Endometrial microvascular endothelial cells (primary cell): ENCODE data around the gene HOXA4. TPM values are rescaled to one million over a fixed set of nuclear protein-coding genes. Genes with fewer than 3 reads are reported as not detected.

Experiments used
- in situ Hi-C: cut with HindIII; loops from 2 replicates; pipeline ENCODE4 v1.10.0; 2017; ENCODE audit warnings: low sequenced_read_pairs, low pct_unique_long_range_greater_than_20kb; ENCODE audit errors: inconsistent ontology term
- total RNA-seq: library from RNA; depleted of rRNA; stranded (reverse); fragments of >200 nt; gene quantifications from one replicate; pipeline ENCODE4 v1.2.3, GENCODE V29; 2015; ENCODE audit errors: inconsistent ontology term

Gene HOXA4
- total RNA-seq, 1 donor from 2014 or later: 0.93 TPM

DNA sequence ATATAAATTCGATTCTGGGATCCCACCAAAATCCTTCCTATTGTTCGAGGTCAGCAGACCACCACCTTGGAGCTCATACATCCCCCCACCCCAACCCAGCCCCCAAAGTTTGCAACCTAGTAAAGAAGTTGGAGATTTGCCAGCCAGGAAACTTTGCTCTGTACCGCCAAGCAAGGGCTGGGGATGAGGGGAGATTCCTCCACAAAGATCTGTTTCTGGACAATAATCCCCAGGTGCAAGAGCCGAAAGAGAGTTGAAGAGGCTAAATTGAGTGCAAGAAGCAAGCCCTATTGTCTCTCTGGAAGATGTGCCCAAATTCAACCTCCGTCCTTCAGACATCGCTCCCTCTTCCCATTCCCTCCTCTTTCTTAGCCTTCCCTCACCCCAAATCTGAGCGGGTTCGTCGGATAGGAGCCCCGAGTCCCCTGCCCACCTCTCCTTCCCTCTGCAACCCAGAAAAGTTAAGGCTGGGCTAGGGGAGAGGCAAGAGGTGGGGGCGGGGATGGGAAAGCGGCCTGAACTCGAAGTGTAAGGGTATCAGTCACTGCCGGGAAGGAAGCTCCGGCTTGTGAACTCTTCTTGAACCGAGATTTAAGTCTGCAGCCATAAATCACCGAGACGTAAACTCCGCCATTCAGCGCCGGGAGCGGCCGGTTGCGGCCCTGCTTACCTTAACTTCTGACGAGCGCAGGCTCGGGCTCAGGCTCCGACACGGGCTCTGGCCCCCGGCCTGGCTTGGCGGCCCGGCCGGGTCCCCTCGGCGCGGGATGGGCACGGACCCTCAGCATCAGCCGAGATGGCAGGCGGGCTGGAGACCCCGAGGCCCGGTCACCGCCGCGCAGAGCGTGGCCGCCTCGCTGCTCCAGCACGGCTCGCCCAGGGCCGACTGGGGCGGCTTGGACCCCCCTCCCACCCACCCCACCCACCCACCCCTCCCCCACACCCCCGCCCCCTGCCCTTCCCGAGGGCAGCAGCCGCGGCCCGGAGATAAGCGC, 17.3 kb downstream of the HOXA4 start:
- in situ Hi-C loops: no loop called here

DNA sequence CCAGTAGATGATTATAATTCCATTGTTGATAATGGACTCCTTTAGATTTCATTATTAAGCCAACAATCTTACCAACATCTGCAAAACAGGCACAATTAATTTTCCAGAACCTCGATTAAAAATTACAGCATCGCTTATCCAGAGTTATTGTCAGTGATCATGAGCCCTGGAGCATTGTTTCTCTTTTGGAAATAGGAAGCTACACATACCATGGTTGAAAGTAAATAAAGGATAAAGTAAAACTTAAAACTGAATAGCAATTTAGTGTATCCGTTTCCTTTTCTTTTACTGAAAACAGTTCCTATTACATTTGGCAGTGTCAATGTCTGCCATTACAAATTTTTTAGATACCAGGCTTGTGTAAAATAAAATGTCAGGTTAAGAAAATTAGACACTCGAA, 18.2 kb downstream of the HOXA4 start:
- in situ Hi-C loops: no loop called here

DNA sequence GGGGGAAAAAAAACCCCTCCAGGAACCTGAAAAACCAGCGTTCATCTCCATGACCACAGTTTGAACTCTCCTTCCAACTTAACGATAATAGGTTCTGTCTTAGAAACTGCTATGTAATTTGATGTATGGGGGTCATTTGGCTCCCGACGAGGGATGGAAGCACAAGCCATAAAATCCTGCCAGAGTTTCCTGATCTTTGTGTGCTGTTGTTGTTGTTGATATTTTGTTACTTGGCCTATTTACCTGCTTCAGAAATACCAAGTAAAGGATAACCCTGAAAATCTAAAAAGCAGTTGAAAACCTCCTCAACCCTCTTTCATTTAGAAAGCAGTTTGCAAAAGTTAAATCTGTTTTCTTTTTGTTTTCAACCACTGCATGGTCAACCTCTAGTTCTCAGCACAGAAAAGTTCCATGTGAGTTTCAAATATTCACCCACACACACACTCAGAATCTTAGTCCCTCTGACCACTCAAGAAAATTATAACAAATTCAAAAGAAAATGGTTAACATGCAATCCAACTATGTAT, 18.7 kb downstream of the HOXA4 start:
- in situ Hi-C loops: no loop called here

DNA sequence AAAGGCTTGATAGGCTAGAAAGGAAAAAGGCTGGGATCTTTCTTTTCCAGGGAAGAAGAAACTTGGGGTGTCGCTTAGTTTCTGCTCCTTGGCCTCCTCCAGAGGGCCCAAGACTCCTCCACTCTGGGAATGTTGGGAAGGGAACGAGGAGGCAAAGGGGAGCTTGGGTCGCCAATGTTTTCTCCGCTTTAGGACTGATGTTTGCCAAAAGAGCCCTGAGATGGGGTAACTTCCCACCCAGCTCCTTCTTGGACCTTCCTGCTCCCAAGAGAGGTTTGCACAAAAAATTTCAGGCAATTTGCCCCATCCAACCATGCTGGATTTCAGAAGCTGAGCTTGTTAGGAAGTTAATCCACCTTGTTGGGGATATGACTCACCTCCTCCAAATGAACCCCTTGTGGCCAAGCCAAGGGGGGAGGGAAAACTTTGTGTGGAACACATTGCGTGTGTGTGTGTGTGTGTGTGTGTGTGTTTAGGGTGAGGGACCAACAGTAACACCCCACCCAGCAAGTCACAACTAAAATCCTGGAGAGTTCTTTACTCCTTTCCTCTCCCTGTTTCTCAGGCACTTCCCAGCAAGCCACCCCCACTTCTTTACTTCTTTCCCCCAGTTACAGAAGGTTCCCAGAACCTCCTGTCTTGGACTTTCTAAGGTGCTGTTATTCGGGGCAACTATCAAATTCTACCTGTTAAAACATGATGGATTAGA, 19.4 kb downstream of the HOXA4 start:
- in situ Hi-C loops: no loop called here

DNA sequence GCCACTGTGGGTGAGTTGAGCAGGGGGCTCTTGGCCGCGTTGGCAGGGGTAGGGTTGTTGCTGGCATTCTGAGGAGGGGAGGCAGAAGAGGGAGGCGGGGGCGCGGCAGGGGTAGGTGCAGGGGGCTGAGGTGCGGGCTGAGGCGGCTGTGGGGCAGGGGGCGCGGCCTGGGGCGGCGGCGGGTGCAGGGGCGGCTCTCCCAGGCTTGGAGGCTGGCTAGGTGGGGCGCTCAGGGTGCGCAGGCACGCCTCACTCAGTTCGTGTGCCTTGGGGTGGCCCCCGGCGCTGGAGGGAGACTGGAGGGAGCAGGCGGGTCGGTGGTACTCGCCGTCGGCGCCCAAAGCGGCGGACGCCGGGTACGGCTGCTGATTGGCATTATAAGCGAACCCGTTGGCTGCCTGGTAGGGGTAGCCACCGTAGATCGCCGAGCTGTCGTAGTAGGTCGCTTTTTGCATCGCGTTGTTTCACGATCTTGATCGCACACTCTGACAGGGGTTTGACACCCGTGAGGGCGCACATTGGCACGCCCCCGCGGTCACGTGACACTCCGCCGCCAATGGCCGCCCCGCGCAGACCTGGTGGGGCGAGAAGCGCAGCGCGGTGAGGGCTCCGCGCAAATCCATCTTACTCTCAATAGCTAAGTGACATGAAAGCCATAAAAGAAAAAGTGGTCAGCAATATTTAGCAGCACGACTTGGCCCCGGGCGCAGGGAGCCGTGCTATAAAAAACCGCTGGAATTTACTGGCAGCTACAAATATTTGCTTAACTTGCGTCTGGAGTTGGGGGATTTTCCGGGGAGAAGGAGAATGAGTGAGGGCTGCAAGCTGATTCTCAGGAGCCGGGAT, 20.1 kb downstream of the HOXA4 start:
- in situ Hi-C loops: no loop called here

DNA sequence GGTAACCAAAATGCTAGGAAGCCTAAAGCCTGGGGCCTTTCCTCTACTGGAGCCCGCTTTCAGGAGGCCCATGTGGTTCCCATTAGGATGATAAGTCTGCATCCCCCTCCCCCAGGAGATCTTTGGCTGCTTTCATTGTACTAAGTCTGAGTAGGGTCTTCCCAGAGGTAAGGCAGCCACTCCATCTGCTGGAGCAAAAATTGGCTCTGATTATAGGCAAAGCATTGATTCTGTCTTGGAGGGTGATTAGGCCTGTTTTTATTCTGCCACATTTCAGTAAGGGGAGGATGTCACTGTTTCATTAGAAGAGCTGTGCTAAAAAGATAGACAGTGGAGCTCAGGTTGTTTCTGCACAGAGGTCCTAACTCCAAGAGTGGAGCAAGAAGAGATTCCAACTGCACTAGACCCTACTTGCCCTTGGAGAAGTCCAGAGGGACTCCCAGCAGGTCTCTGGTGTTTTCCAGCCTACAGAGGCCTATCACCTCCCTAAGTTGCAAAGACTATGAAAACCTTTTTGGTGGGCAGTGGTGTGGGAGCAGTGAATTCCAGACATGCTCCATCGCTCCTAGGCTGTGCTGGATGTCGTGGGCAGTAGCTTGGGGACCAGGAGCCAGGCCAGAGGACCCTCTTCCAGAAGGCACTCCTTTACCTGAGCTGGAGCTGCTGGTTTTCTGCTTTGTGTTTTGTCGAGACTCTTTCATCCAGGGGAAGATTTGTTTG, 20.9 kb downstream of the HOXA4 start:
- in situ Hi-C loops: no loop called here

DNA sequence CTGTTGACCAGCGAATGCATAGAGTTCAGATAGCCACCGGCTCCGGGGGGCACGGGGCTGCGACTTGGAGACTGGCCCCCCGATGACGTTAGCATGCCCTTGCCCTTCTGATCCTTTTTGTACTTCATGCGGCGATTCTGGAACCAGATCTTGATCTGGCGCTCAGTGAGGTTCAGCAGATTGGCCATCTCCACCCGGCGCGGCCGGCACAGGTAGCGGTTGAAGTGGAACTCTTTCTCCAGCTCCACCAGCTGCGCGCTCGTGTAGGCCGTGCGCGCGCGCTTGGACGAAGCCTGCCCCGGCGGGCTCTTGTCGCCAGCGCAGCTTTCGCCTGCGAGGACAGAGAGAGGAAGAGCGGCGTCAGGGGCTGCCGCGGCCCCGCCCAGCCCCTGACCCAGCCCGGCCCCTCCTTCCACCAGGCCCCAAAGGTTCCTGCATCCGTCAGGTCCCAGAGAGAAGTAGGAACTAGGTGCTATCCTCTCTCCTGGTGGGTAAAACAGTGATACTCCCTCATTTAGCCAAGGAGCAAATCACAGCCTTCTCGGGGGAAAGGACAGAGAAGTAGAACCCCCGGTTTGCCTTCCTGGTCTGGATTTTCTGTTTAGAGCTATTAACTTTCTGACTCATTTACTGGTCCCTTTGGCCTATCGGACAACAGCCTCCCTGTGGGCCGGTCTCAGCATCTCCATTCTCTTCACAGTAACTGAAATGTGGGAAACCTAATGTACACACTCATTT, 22.0 kb downstream of the HOXA4 start:
- in situ Hi-C loops: no loop called here

DNA sequence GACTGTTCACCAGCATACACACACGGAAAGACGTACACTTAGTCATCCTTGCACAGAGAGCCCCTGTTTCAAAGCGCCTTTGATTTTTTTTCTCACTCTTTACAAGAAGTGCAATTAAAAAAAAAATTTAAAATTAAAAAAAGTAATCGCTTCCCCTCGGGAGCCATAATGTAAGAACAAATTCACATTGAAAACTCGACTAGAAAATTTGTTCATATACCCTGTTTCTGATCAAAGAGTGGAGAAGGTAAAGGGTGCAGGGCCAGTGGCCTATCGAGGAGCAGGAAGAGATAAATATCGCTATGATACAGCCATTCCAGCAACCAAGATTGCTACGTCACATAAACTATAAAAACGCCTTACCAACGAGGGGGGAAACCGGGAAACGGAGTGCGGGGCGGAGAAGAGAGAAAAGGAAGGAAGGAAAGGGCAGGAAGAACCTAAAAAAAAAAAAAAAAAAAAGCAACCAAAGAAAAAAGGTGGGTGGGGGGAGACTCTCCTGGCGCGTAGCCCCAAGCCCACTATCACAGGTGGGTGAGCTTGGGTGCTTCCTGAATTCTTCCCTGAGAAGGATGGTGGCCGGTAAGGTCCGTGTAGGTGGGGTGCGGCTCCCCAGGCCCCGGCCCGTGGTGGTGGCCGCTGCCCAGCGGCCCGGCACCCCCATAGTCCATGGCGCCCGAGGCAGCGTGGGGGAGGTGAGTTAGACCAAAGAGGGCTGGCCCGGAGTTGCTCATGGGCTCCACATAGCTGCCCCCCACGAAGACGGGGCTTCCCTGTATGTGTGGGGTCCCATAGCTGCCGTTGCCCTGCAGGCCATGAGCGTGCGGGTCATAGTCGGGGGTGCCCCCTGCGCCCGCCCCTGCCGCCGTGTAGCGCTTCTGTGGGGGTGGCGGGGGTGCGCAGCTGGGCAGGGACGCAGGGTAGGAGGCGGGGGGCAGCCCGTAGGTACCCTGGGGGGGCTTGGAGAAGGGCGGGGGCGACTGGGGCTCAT, 22.9 kb downstream of the HOXA4 start:
- in situ Hi-C loops: no loop called here

DNA sequence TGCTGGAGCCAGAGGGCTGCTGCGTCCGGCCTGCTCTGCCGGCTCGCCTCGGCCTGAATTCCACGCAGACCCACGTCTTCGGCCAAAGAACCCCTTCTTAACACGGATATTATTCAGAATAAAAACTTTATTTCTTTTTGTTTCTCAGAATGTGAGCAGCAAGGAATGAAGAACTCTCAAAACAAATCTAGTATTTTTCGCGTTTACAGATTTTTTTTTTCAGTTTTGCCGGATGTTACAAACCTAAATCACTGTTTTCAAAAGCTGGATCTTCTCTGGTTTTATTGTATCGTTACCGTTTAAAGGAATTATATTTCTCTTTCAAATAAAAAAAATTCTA, 23.7 kb downstream of the HOXA4 start:
- in situ Hi-C loops: no loop called here

DNA sequence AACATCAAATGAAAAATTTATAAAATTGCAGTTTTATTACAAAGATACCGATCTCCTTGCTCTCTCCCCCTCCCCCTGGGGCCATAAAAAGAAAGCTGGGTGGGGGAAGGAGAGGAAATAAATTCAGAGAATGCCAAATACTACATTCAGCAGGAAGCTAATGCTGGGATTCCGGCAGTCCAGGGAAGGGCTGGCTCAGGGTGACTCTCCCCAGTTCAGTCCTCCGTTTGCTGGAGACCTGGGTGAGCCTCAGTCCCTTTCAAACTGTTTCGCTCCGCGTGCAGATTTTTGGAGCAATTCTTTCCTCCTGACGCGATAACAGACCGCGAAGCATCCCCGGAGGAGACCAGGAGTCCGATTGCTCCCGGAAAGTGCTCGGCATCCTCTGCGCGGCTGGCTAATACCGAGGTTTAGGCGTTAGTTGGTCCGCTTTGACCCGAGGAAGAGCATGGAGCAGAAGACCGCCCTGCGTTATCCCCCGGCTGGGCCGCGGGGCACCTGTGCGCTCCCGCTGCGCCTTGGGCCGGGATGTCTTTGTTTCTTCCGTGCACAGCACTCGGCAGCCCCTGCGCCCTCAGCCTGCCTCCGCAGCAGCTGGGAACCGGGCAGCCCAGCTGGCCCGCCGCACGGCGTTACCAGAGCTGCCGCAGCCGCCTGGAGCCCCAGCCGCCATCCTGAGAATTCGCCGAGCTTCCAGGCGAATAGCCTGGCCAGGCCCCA, 24.2 kb downstream of the HOXA4 start:
- in situ Hi-C loops: no loop called here

DNA sequence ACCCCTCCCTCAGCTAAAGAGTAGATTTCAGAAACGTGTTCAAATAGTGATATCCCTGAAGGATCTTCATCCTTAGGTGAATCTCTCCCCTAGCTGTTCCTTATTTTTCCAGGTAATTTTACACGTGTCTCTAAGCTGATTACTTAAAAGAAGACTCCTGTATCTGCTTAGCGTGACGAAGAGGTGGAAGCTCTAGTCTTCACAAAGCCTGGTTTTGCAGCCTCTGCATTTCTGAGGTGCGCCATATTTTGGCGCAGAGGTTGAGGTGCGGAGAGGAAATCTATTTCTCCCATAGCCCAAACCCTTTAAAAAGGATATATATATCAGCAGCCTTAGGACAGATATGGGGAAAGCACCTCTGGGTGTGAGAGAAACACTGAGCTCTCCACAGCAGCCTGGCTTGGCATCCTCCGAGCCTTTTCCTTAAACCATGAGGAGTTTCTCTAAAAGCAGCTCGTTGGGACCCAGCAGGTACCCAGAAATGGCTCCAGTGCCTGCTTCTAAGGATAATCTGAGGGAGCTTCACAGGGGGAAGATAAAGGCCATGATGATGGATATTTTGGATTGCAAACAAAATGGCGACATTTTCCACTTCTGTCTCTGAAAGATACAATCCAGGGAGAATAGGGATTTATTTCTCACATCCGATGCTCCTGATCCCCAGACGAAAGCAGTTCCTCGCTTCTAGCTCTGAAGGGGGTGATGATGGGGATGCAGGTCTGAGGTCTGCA, 25.1 kb downstream of the HOXA4 start:
- in situ Hi-C loops: no loop called here

DNA sequence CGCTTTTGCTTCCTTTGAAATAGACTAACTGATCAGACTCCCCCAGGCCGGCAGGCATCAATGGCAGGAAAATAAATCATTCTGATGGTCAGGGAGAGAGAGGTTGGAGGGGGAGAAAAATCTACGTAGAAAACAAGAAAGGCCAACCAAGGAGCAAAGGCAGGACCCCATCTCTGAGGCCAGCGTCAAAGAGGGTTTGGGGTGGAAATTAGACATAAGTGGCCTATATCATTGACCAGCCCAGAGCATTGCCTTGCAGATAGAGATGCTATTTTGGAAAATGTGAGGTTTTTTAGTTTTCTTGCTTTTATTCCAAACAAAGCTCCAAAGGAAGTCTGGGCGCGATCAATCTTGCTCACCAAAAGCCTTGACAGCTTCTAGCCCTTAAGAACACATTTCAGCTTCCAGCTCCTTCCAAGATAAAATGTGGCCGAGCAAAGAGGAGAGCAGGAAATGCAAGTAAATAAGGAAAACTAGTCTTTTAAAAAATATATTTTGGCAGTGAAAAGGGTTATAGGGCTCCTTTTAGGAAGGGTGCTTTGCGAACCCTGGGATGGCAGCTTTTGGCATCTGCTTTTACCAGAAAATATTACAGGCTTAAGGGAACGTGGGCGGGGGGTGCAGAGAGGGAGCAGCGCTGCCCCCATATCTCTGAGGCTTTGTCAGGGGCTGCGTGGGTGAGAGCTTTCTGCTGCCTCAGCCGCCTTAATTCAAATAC, 26.1 kb downstream of the HOXA4 start:
- in situ Hi-C loops: no loop called here

DNA sequence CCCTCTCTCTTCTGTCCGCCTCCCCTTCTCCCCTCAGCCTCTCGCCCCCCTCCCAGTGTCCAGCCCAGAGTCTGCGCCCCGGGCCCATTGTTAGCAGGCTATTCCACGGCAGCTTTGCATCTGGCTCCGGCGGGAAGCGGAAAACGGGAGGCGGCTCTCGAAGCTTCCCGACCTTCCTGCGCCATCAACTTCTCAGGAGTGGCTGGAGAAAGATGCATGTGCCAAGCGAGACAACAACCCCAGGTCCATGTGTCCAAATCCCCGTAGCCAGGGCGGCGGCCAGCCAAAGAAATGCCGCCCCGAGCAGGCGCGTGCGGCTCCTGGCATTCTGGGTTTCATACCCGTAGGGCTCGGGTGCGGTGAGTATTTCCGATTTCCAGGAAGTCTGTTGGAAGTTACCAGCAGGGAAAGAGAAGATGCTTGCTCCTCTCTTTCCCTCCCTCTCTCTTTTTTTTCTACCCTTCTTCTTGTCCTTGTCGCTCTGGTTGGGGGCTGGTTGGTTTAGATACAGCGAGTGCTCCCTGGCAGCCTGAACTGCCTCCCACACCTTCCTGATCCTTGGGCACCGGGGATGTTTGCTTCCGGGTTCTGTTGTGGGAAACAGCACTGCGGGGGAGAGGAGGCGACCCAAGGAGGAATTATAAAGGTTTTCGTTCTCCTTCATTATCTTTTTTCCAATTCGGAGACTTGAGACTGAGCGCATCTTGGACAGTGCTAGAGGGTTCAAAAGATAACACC, 26.9 kb downstream of the HOXA4 start:
- in situ Hi-C loops: no loop called here
